HepG2 (cell line): ENCODE results near the gene RHOG. TPM values are rescaled to one million over a fixed set of nuclear protein-coding genes. Genes with fewer than 3 reads are reported as not detected.

Source experiments
- BORCS8-MEF2B ChIP-seq: sonication (generic); formaldehyde crosslinking; IDR thresholded peaks from 2 replicates; pipeline ENCODE4 v1.8.0; 2022; ENCODE audit warnings: mild to moderate bottlenecking, missing genetic modification reagents
- CBFB ChIP-seq: sonication (generic); formaldehyde crosslinking; IDR thresholded peaks from 2 replicates; pipeline ENCODE4 v1.4.0; 2020; ENCODE audit warnings: missing genetic modification reagents
- FOXA1 ChIP-seq, 2 experiments: fragments of 450-650 bp in 1 of 2; sonication (generic) in 1 of 2; formaldehyde crosslinking in 1 of 2; IDR thresholded peaks; 2 replicates each; pipeline versions ENCODE4 v1.4.0 to v1.6.1; 2016 to 2020; ENCODE audit warnings: missing genetic modification reagents in 1 of 2
- FOXO1 ChIP-seq: sonication (generic); formaldehyde crosslinking; IDR thresholded peaks from 2 replicates; pipeline ENCODE4 v1.4.0; 2020; ENCODE audit warnings: missing genetic modification reagents
- HNRNPH1 ChIP-seq: fragments of 200-400 bp; formaldehyde crosslinking; optimal IDR thresholded peaks from 2 replicates; pipeline ENCODE3; 2017; ENCODE audit warnings: mild to moderate bottlenecking, low read depth, low read length
- HNRNPLL ChIP-seq: fragments of 200-400 bp; formaldehyde crosslinking; IDR thresholded peaks from 2 replicates; pipeline ENCODE4 v1.6.1; 2017; ENCODE audit warnings: mild to moderate bottlenecking, low read depth, low read length; ENCODE audit not compliant: poor library complexity, severe bottlenecking
- JARID2 ChIP-seq: sonication (generic); formaldehyde crosslinking; IDR thresholded peaks from 2 replicates; pipeline ENCODE4 v1.8.1; 2023; ENCODE audit warnings: missing genetic modification reagents, inconsistent platforms; ENCODE audit not compliant: insufficient replicate concordance
- KAT2B ChIP-seq: fragments of 150-350 bp; IDR thresholded peaks from 2 replicates; pipeline ENCODE4 v1.6.1; 2014; ENCODE audit warnings: low read depth, low read length, borderline replicate concordance
- KMT2B ChIP-seq: IDR thresholded peaks from 2 replicates; pipeline ENCODE4 v1.6.1; 2016; ENCODE audit warnings: missing genetic modification reagents, missing compliant biosample characterization
- MIXL1 ChIP-seq: IDR thresholded peaks from 2 replicates; pipeline ENCODE4 v1.6.1; 2016
- POLR2AphosphoS5 ChIP-seq: IDR thresholded peaks from 2 replicates; pipeline ENCODE4 v1.6.1; 2012; ENCODE audit warnings: low read depth, low read length
- REPIN1 ChIP-seq: sonication (generic); formaldehyde crosslinking; IDR thresholded peaks from 2 replicates; pipeline ENCODE4 v1.8.0; 2022; ENCODE audit warnings: missing genetic modification reagents, low read depth, mild to moderate bottlenecking, borderline replicate concordance
- RXRA ChIP-seq: sonication (generic); formaldehyde crosslinking; IDR thresholded peaks from 2 replicates; pipeline ENCODE4 v1.5.1; 2020; ENCODE audit warnings: missing genetic modification reagents
- SRSF1 ChIP-seq: fragments of 200-400 bp; formaldehyde crosslinking; optimal IDR thresholded peaks from 2 replicates; pipeline ENCODE3; 2017; ENCODE audit warnings: mild to moderate bottlenecking, low read depth, low read length, moderate library complexity
- TGIF2 ChIP-seq: IDR thresholded peaks from 2 replicates; pipeline ENCODE4 v1.6.1; 2016; ENCODE audit warnings: control low read depth, missing compliant biosample characterization
- ZBTB38 ChIP-seq: sonication (generic); formaldehyde crosslinking; IDR thresholded peaks from 2 replicates; pipeline ENCODE4 v1.5.1; 2020; ENCODE audit warnings: mild to moderate bottlenecking, missing genetic modification reagents
- ZNF224 ChIP-seq: sonication (generic); formaldehyde crosslinking; IDR thresholded peaks from 2 replicates; pipeline ENCODE4 v1.5.0; 2020; ENCODE audit warnings: mild to moderate bottlenecking, missing genetic modification reagents
- ZNF260 ChIP-seq: sonication (generic); formaldehyde crosslinking; IDR thresholded peaks from 2 replicates; pipeline ENCODE4 v1.4.0; 2020; ENCODE audit warnings: missing genetic modification reagents, low read depth, mild to moderate bottlenecking, borderline replicate concordance
- ZNF431 ChIP-seq: sonication (generic); formaldehyde crosslinking; IDR thresholded peaks from 2 replicates; pipeline ENCODE4 v1.9.0; 2022; ENCODE audit warnings: missing genetic modification reagents, low read depth, mild to moderate bottlenecking, borderline replicate concordance
- ZNF446 ChIP-seq: sonication (generic); formaldehyde crosslinking; IDR thresholded peaks from 2 replicates; pipeline ENCODE4 v1.5.0; 2020; ENCODE audit warnings: mild to moderate bottlenecking, missing genetic modification reagents
- ZNF7 ChIP-seq: IDR thresholded peaks from 2 replicates; pipeline ENCODE4 v1.6.1; 2016; ENCODE audit warnings: missing biosample characterization, missing genetic modification reagents
- ZSCAN25 ChIP-seq: sonication (generic); formaldehyde crosslinking; IDR thresholded peaks from 2 replicates; pipeline ENCODE4 v1.8.0; 2022; ENCODE audit warnings: mild to moderate bottlenecking, missing genetic modification reagents
- polyA plus RNA-seq, 8 experiments: library from polyadenylated mRNA; depleted of rRNA in 3 of 8; stranded (reverse) in 7 of 8; unstranded in 1 of 8; fragments of >200 nt; fragmentation: Illumina TruSeq in 4 of 8; extraction: Trizol in 4 of 8; gene quantifications; 2 replicates each; pipeline versions ENCODE4 v1.2.1 to v1.2.3, GENCODE V29; 2011 to 2016; ENCODE audit warnings: low read depth in 4 of 8, missing spikeins in 1 of 8, mixed read lengths in 1 of 8; ENCODE audit not compliant: insufficient read depth in 1 of 8
- total RNA-seq, 5 experiments: library from RNA; depleted of rRNA; stranded (reverse); fragments of >200 nt; fragmentation: Illumina TruSeq; extraction: Trizol; gene quantifications; 2 replicates each; pipeline ENCODE4 v1.2.3, GENCODE V29; 2016; ENCODE audit warnings: low read depth in 1 of 5
- TF ChIP-seq, protein P1 (sequence below): sonication (generic); formaldehyde crosslinking; IDR thresholded peaks from 2 replicates; pipeline ENCODE4 v1.8.0; 2022; ENCODE audit warnings: mild to moderate bottlenecking, missing genetic modification reagents
- TF ChIP-seq, protein P2 (sequence below): sonication (generic); formaldehyde crosslinking; IDR thresholded peaks from 2 replicates; pipeline ENCODE4 v1.5.1; 2020; ENCODE audit warnings: mild to moderate bottlenecking, moderate library complexity, missing genetic modification reagents
- TF ChIP-seq, protein P3 (sequence below): sonication (generic); formaldehyde crosslinking; IDR thresholded peaks from 2 replicates; pipeline ENCODE4 v1.8.0; 2022; ENCODE audit warnings: low read depth, missing genetic modification reagents
- TF ChIP-seq, protein P4 (sequence below): sonication (generic); formaldehyde crosslinking; IDR thresholded peaks from 2 replicates; pipeline ENCODE4 v1.5.0; 2020; ENCODE audit warnings: missing genetic modification reagents, mild to moderate bottlenecking, borderline replicate concordance

Gene RHOG
- total and polyA plus RNA-seq, 2 of the 13 experiments (the other 11 are each of a cell fraction or from before 2014, with no cell fraction given), result 7.7 to 23.4 TPM

DNA sequence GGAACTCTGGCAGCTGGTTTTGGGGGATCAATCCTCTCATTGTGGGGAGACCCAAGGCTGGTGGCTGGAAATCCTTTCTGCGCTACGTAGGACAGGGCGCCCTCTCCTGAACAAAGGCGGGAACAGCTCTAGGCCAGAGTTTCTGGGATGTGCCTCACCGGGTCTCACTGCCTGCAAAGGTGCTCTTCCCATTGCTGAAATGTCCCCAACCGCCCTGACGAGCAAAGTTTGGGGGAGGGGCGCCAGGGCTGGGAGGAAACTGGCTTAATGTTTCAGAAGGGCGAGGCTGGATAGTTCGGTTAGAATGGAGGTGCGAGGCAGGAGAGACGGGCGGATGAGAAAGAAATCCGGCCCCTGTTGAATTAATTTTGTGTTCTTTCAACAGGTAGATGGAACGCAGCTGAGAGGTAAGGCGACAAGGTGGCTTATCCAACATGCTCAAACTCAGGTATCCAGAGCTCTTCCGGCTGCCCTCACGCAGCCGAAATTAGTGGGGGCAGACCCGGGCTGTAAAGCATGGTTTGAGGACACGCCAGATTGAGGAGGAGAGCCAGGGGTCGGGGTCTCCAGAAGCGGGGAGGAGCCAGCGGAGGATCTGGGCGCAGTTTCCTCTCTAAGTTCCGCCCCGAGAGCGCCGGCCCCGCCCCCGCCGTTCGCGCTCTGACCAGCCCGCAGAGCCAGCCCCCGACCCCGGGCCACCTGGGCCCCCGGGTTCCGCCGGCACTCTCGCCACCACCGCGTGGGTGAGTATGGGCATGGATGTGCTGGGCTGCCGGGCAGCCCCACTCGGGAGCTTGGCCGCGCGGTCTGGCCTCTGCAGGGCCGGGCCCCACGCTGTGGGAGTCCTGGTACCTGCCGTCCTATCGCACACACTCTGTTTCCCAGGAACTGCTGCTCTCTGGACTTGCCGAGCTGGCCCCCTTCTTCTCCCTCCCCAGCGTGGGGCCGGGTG, 32.6 kb downstream of the RHOG start, which contains the start of gene PGAP2 (continued):
- no peak for TF ChIP-seq FOXA1 (IDR thresholded peaks at IDR 0.05)
- no peak for TF ChIP-seq FOXA1 (CRISPR knock-in tag; IDR thresholded peaks at IDR 0.05)
- no peak for TF ChIP-seq CBFB (CRISPR knock-in tag)
- no peak for TF ChIP-seq KAT2B
- TF ChIP-seq, protein P1, sequence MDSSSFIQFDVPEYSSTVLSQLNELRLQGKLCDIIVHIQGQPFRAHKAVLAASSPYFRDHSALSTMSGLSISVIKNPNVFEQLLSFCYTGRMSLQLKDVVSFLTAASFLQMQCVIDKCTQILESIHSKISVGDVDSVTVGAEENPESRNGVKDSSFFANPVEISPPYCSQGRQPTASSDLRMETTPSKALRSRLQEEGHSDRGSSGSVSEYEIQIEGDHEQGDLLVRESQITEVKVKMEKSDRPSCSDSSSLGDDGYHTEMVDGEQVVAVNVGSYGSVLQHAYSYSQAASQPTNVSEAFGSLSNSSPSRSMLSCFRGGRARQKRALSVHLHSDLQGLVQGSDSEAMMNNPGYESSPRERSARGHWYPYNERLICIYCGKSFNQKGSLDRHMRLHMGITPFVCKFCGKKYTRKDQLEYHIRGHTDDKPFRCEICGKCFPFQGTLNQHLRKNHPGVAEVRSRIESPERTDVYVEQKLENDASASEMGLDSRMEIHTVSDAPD (CRISPR knock-in tag), result no peak
- no peak; the same call in 1 of the 2 replicates for TF ChIP-seq RXRA (CRISPR knock-in tag)
- TF ChIP-seq, protein P2, sequence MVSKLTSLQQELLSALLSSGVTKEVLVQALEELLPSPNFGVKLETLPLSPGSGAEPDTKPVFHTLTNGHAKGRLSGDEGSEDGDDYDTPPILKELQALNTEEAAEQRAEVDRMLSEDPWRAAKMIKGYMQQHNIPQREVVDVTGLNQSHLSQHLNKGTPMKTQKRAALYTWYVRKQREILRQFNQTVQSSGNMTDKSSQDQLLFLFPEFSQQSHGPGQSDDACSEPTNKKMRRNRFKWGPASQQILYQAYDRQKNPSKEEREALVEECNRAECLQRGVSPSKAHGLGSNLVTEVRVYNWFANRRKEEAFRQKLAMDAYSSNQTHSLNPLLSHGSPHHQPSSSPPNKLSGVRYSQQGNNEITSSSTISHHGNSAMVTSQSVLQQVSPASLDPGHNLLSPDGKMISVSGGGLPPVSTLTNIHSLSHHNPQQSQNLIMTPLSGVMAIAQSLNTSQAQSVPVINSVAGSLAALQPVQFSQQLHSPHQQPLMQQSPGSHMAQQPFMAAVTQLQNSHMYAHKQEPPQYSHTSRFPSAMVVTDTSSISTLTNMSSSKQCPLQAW, result 0 out of 2 replicates have a peak, but pooled peaks have one; percentile 12
- TF ChIP-seq MIXL1, result no peak
- TF ChIP-seq HNRNPLL, result peak; percentile 77
- no peak for TF ChIP-seq JARID2 (CRISPR knock-in tag)
- TF ChIP-seq ZNF446 (CRISPR knock-in tag), result 0 out of 2 replicates have a peak, but pooled peaks have one; percentile 59
- TF ChIP-seq HNRNPH1, result no peak
- no peak for TF ChIP-seq ZNF431
- TF ChIP-seq FOXO1, result no peak
- TF ChIP-seq TGIF2, result no peak
- TF ChIP-seq, protein P3, sequence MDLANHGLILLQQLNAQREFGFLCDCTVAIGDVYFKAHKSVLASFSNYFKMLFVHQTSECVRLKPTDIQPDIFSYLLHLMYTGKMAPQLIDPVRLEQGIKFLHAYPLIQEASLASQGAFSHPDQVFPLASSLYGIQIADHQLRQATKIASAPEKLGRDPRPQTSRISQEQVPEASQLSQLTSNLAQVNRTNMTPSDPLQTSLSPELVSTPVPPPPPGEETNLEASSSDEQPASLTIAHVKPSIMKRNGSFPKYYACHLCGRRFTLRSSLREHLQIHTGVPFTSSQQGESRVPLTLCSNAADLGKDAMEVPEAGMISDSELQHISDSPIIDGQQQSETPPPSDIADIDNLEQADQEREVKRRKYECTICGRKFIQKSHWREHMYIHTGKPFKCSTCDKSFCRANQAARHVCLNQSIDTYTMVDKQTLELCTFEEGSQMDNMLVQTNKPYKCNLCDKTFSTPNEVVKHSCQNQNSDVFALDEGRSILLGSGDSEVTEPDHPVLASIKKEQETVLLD (CRISPR knock-in tag), result no peak
- TF ChIP-seq REPIN1 (CRISPR knock-in tag), result no peak
- no peak for TF ChIP-seq ZNF224 (CRISPR knock-in tag)
- 0 out of 2 replicates have a peak, but pooled peaks have one; percentile 18 for TF ChIP-seq ZSCAN25 (CRISPR knock-in tag)
- no peak for TF ChIP-seq KMT2B
- TF ChIP-seq, protein P4, sequence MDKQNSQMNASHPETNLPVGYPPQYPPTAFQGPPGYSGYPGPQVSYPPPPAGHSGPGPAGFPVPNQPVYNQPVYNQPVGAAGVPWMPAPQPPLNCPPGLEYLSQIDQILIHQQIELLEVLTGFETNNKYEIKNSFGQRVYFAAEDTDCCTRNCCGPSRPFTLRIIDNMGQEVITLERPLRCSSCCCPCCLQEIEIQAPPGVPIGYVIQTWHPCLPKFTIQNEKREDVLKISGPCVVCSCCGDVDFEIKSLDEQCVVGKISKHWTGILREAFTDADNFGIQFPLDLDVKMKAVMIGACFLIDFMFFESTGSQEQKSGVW (CRISPR knock-in tag), result no peak
- TF ChIP-seq POLR2AphosphoS5, result peak; percentile 62
- no peak for TF ChIP-seq ZBTB38 (CRISPR knock-in tag)
- no peak for TF ChIP-seq ZNF7 (CRISPR knock-in tag)
- TF ChIP-seq ZNF260 (CRISPR knock-in tag), result no peak
- no peak for TF ChIP-seq SRSF1
- no peak for TF ChIP-seq BORCS8-MEF2B (CRISPR knock-in tag)
